Muscle of leg (tissue), 11 donors: ENCODE results near the gene SBF1. TPM values are rescaled to one million over a fixed set of nuclear protein-coding genes. Genes with fewer than 3 reads are reported as not detected.

Source experiments
- DNase-seq: peaks from one replicate; pipeline ENCODE4 v3.0.0; 2013
- H3K27ac ChIP-seq: one replicate; pipeline ENCODE4 v1.5.1; 2013; ENCODE audit warnings: mild to moderate bottlenecking, low read length, control low read depth
- H3K27me3 ChIP-seq: one replicate; pipeline ENCODE4 v1.6.1; 2013; ENCODE audit warnings: low read length; ENCODE audit not compliant: control insufficient read depth, insufficient read depth
- H3K36me3 ChIP-seq: one replicate; pipeline ENCODE4 v1.6.1; 2013; ENCODE audit warnings: low read length; ENCODE audit not compliant: control insufficient read depth, insufficient read depth
- H3K4me1 ChIP-seq: one replicate; pipeline ENCODE4 v1.6.1; 2013; ENCODE audit warnings: low read length; ENCODE audit not compliant: control insufficient read depth, insufficient read depth
- H3K4me3 ChIP-seq: one replicate; pipeline ENCODE4 v1.5.1; 2013; ENCODE audit warnings: low read length, control low read depth
- H3K9me3 ChIP-seq: replicated peaks from 2 replicates; pipeline ENCODE4 v1.6.1; 2013; ENCODE audit warnings: low read depth, low read length; ENCODE audit not compliant: control insufficient read depth
- WGBS: methylation state at CpG from one replicate; pipeline ENCODE4 v1.1.5; 2013; ENCODE audit warnings: missing lambda C conversion rate; ENCODE audit not compliant: insufficient coverage; 5-methylcytosine and 5-hydroxymethylcytosine counted together
- polyA plus RNA-seq, 8 donors: library from polyadenylated mRNA; unstranded; fragments of 120-200 nt; gene quantifications; one replicate each; pipeline versions ENCODE4 v1.2.1 to v1.2.3, GENCODE V29; 2013; ENCODE audit warnings: inconsistent platforms in 1 of 8, low replicate concordance in 1 of 8; ENCODE audit not compliant: insufficient read length in 8 of 8, insufficient read depth in 1 of 8
- total RNA-seq: library from RNA; stranded (reverse); fragments of 120-200 nt; gene quantifications from one replicate; pipeline ENCODE4 v1.2.4, GENCODE V29; 2013

The SBF1 gene
- total and polyA plus RNA-seq, 9 donors = 34.6 to 49.7 (median 45.1) TPM

DNA sequence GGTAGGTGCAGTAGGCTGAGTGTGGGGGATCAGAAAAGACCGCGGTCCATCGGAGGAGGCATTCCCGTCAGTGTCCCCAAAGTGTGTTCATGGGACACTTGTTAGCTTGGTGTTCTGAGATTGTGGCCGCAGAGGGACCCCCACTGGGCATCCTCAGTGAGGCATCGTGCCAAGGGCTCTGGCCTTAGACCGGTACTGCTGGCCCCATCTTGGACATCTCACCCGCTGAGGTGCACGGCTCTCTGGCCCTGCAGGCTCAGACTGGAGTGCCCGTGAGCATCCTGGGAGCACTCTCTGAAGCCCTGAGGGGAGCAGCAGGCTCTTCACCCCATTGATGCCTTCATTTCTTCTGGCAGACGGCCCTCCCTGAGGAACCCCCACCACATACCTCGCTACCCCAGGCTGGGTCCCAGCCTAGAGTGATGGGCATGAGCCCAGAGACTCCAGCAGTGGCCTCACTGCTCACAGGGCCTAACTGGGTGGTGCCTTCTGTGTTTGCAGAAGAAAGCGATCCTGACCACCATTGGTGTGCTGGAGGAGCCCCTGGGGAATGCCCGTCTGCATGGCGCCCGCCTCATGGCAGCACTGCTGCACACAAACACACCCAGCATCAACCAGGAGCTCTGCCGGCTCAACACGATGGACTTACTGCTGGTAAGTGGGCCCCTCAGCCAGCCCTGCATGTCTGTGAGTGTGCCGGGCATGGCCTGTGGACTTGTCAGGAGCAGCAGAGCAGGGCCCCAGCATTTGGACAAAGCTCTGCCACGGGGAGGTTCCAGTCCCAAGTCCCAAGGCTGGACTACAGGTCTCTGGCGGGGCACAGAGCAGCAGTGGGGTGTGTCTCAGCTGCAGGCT is 51.6 kb downstream of the SBF1 start:
- H3K27ac ChIP-seq = no peak overlapping the region
- peaks cover 72% of the 10 kb centered on the region for H3K36me3 ChIP-seq
- H3K4me1 ChIP-seq = no peaks in the 10 kb centered on the region
- no peaks in the 10 kb centered on the region for H3K27me3 ChIP-seq
- no peak for DNase-seq
- no peaks in the 10 kb centered on the region for H3K9me3 ChIP-seq
- no peak overlapping the region for H3K4me3 ChIP-seq
- 94% methylated on average over 18 of the region's 21 CpGs for WGBS

DNA sequence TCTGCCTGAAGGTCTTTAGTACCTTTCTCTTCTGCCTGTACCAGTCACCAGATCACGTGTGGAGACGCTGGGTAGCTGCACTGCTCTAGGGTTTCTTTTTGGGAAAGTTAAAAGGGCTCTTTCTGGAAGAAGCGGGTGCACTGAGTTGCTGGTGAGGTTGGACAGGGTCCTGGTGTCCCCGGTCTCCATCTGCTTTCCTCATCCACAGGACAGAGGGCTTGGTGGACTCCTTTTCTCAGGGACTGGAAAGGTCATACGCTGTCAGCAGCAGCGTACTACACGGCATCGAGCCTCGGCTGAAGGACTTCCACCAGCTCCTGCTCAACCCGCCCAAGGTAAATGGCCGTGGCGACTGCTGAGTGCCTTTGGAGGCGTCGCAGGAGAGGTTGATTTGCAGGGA is 52.8 kb downstream of the SBF1 start:
- H3K4me3 ChIP-seq = no peak overlapping the region
- no peak for DNase-seq
- peaks cover 82% of the 10 kb centered on the region for H3K36me3 ChIP-seq
- no peaks in the 10 kb centered on the region for H3K27me3 ChIP-seq
- H3K4me1 ChIP-seq = no peaks in the 10 kb centered on the region
- no peaks in the 10 kb centered on the region for H3K9me3 ChIP-seq
- WGBS = 90% methylated on average over 6 of the region's 14 CpGs
- no peak overlapping the region for H3K27ac ChIP-seq

DNA sequence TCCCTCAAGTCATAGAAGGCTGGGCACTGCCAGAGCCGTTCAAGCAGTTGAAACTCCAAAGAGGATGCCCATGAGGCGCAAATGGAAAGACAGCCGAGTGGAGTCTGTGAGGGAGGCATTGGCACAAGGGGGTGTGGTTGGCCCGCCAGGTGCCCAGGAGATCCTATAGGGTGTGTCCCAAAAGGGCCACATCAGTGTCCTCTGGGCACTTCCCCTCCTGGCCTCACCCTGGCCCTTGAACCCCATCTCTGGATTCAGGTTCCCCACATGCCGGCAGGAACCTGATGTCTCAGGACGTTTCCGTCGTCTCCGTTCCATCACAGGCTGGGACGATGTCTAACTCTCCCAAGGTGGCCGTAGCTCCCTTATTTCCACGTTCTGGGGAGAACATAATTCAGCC is 54.3 kb downstream of the SBF1 start:
- Histone ChIP-seq H3K9me3 (no peaks in the 10 kb centered on the region), H3K36me3 (peaks cover 89% of the 10 kb centered on the region), H3K27me3 (no peaks in the 10 kb centered on the region), H3K4me3 (no peak overlapping the region), H3K4me1 (no peaks in the 10 kb centered on the region), H3K27ac (no peak overlapping the region)
- DNase-seq = no peak
- WGBS = 85% methylated on average over 10 of the region's 12 CpGs

DNA sequence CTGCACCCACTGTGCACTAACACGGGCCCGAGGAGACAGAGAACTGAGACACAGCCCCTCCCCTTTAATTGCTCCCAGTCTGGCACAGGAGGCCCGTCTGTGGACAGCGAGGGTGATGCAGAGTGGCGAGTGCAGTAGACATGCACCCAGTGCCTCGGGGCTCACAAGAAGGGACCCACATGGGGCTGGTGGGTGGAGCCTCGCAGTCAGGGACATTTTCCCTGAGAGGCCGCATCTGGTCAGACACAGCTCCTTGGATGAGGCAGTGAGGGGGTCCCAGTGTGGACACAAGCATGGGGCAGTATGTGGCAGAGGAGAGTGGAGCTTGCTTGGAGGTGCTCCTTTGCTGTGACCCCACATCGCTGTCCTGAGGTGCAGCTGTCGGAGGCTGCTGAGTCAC is 54.8 kb downstream of the SBF1 start:
- H3K36me3 ChIP-seq = peaks cover 89% of the 10 kb centered on the region
- H3K9me3 ChIP-seq = no peaks in the 10 kb centered on the region
- H3K4me3 ChIP-seq = no peak overlapping the region
- no peak overlapping the region for H3K27ac ChIP-seq
- no peaks in the 10 kb centered on the region for H3K4me1 ChIP-seq
- H3K27me3 ChIP-seq = no peaks in the 10 kb centered on the region
- 87% methylated on average over 8 of the region's 10 CpGs for WGBS
- no peak for DNase-seq

DNA sequence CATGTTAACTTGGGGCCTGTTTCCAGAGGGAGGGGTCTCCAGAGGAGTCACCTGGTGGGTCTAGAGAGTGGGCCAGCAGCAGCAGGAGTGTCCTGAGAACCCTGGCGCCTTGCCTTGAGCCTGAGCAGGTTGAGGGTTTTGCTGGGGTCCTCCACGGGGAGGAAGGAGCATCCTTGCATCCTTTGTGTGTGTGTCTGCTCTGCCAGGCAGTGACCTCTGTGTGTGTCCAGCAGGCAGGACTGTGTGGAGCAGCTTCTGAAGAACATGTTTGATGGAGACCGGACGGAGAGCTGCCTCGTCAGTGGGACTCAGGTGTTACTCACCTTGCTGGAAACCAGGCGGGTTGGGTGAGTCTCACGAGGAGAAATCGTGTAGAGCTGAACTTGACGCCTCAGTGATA is 55.7 kb downstream of the SBF1 start:
- 90% methylated on average over 9 of the region's 9 CpGs for whole genome bisulfite sequencing
- H3K9me3 ChIP-seq = no peaks in the 10 kb centered on the region

DNA sequence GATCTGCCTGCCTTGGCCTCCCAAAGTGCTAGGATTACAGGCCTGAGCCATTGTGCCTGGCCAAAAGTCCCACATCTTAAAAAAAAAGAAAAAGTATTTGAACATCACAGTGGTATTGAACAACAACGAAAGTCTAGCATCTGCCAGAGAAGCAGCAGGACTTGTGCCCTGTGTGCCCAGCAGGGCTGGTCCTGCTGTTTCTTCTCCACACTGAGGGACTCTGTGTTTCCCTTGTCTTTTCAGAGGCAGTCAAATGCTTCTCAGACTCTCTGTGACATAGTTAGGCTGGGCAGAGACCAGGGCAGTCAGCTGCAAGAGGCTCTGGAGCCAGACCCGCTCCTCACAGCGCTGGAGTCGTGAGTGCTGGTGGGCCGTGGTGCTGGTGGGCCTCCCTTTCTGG is 56.2 kb downstream of the SBF1 start:
- Histone ChIP-seq H3K27me3 (no peaks in the 10 kb centered on the region), H3K9me3 (no peaks in the 10 kb centered on the region), H3K27ac (no peak overlapping the region), H3K4me1 (no peaks in the 10 kb centered on the region), H3K36me3 (peaks cover 94% of the 10 kb centered on the region), H3K4me3 (no peak overlapping the region)
- 88% methylated on average over 5 of the region's 5 CpGs for WGBS
- DNase-seq = no peak

More for the DNA sequence above, 55.7 kb downstream of the SBF1 start:
- DNase-seq = no peak
- peaks cover 94% of the 10 kb centered on the region for H3K36me3 ChIP-seq
- H3K4me3 ChIP-seq = no peak overlapping the region
- H3K27me3 ChIP-seq = no peaks in the 10 kb centered on the region
- no peak overlapping the region for H3K27ac ChIP-seq
- H3K4me1 ChIP-seq = no peaks in the 10 kb centered on the region

DNA sequence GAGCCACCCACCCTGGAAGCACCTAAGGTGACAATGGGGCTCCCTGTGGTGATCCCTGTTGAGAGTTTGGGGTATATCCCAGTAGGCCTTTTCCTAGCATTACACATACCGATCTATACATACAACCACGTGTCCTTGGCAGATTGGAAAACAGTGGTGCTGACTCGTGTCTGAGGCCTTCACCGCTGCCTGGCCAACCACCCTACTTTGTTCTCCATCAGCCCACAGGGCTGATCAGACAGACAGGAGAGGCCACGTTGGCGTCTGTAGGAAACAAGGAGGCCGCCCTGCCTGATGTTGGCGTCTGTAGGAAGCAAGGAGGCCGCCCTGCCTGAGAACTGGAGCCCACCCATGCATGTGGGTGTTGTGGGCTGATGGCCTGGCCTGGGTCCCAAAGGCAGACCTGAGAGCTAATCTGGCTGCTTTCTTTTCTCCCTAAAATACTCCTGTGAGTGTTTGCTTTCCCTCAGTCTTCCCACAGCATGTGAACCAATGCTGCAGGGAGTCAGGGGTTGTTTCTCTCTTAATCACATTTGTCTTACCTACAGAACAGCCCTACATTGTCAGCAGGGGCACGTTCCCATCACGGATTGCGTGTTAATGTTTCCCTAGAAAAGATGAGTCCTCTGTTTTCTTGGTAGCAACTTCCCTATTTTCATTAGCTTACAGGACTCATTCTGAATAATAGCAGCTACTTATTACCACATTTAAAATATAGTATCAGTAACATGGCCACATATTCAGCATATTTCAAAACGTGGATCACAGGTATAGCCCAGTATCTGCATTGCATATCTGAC is 57.2 kb downstream of the SBF1 start:
- Histone ChIP-seq H3K36me3 (peaks cover 87% of the 10 kb centered on the region), H3K27me3 (no peaks in the 10 kb centered on the region), H3K4me3 (no peak overlapping the region), H3K9me3 (no peaks in the 10 kb centered on the region), H3K4me1 (no peaks in the 10 kb centered on the region), H3K27ac (no peak overlapping the region)
- no peak for DNase-seq
- WGBS = 91% methylated on average over 7 of the region's 13 CpGs

DNA sequence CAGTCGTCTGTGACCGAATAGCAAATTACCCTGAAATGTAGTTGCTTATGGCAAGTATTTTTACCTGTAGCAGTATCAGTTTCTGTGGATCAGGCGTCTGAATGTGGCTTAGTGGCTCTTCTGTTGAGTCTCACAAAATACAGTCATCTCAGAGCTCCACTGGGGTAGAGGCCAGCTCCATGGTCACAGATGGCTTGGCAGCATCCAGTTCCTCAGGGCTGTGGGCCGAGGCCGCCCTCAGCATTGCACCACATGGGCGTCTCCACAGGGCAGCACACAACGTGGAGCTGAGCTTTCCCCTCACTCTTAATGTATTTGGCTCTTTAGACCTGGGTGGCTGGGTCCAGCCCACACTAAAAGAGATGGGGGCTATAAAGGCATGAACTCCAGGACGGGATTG is 57.8 kb downstream of the SBF1 start:
- Histone ChIP-seq H3K36me3 (peaks cover 81% of the 10 kb centered on the region), H3K4me1 (no peaks in the 10 kb centered on the region), H3K27ac (no peak overlapping the region), H3K9me3 (no peaks in the 10 kb centered on the region), H3K27me3 (no peaks in the 10 kb centered on the region), H3K4me3 (no peak overlapping the region)
- 83% methylated on average over 1 of the region's 8 CpGs for WGBS
- DNase-seq = no peak

DNA sequence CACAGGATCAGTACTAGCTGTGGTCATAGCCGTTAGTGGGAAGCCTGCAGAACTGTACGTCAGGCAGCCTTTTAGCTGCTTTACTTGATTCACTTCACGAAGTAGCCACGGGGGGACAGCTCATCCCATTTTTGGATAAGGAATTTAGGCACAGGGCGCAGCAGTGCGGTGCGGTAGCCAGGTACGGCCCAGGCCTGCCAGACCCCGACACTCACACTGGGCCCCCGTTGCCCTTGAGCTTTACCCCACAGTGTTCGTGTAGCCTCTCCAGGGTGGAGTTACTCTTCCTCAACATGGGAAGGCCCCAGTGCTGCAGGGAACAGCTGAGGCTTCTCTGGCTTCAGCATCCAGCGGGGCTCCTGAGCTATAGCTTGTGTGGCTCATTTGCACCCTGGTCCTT is 59.4 kb downstream of the SBF1 start:
- no peak overlapping the region for H3K4me3 ChIP-seq
- H3K4me1 ChIP-seq = no peaks in the 10 kb centered on the region
- H3K36me3 ChIP-seq = peaks cover 67% of the 10 kb centered on the region
- no peak for DNase-seq
- 94% methylated on average over 11 of the region's 12 CpGs for WGBS
- H3K27ac ChIP-seq = no peak overlapping the region
- no peaks in the 10 kb centered on the region for H3K27me3 ChIP-seq
- no peaks in the 10 kb centered on the region for H3K9me3 ChIP-seq

DNA sequence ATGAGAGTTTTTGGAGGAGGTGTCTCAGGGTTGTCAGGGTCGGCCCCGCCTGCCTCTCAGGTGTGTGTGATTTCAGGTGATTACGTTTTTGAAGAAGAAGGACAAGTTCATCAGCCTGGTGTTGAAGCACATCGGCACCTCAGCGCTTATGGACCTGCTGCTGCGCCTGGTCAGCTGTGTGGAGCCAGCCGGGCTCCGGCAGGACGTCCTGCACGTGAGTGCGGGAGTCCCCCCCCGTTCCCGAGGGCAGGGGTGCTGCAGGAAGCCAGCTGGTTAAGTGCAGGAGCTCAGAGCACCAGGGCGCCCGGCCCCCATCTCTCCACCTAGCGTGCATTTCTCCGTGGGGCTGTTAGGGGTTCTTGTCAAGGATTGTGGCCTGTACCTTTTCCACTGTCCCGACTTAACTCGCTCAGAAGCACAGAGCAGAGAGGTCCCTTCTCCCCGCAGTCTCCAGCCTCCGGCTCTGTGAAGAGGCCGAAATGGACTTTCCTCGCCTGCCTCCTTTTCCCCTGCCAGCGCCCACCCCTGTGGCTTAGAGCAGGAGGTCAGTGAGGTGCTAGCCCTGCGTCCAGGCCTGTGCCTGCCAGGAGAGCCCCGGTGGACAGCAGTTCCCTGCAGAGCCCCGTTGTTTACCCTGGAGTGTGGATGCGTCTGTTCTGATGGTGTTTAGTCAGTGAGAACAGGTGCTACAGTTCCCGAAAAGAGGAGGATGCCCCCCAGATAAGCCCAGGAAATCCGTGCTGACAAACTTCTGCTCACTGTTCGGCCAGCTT is 60.2 kb downstream of the SBF1 start:
- no peaks in the 10 kb centered on the region for H3K4me1 ChIP-seq
- WGBS = 90% methylated on average over 20 of the region's 31 CpGs

More for the DNA sequence above, 60.2 kb downstream of the SBF1 start:
- no peak overlapping the region for H3K27ac ChIP-seq
- no peaks in the 10 kb centered on the region for H3K9me3 ChIP-seq
- H3K4me3 ChIP-seq = no peak overlapping the region
- peaks cover 63% of the 10 kb centered on the region for H3K36me3 ChIP-seq
- DNase-seq = no peak
- no peaks in the 10 kb centered on the region for H3K27me3 ChIP-seq
